ENCODE data around the gene DLK1.

The DLK1 gene

DNA sequence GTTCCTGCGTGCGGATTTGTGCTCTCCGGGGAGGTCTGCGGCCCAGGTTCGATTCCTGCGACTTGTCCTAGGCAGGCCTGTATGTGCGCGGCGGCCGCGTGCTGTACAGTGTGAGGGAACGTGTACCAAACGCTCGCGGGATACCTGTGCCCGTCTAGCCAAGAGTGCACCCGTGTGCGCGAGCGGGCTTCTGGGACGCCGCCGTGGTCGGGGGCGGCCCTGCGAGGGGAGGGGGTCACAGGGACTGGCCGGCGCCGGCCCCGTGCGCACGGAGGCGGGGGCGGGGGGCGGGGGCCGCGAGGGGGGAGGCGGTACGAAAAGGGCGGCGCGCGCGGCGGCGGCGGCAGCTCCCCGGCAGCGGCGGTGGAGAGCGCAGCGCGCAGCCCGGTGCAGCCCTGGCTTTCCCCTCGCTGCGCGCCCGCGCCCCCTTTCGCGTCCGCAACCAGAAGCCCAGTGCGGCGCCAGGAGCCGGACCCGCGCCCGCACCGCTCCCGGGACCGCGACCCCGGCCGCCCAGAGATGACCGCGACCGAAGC lies at the start of gene DLK1:
Gene DLK1 (plus strand): TSS at position 343 of the 536 bp plus-strand sequence. CDS start 177 bp downstream, at position 520.
- no peak for DNase-seq (ENCODE audit: low read depth)

DNA sequence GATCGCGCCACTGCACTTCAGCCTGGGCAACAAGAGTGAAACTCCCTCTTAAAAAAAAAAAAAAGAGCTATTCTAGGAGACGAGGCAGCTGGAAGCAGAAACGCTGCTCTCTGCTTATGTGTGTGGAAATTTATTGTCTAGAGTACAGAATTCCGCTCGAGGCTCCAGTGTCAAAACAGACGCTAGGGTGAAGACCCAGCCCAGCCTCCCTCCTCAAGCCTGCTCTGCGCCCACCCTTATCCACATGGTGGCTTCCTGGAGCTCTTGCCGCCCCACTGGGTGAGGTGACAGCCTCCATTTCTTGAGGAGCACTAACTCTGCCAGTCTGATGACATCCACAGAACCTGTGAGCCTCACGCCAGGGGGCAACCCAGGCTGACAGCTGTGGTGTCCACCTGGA lies 49.5 kb upstream of the DLK1 start:
- DNase-seq (ENCODE audit: low read depth) = no peak

DNA sequence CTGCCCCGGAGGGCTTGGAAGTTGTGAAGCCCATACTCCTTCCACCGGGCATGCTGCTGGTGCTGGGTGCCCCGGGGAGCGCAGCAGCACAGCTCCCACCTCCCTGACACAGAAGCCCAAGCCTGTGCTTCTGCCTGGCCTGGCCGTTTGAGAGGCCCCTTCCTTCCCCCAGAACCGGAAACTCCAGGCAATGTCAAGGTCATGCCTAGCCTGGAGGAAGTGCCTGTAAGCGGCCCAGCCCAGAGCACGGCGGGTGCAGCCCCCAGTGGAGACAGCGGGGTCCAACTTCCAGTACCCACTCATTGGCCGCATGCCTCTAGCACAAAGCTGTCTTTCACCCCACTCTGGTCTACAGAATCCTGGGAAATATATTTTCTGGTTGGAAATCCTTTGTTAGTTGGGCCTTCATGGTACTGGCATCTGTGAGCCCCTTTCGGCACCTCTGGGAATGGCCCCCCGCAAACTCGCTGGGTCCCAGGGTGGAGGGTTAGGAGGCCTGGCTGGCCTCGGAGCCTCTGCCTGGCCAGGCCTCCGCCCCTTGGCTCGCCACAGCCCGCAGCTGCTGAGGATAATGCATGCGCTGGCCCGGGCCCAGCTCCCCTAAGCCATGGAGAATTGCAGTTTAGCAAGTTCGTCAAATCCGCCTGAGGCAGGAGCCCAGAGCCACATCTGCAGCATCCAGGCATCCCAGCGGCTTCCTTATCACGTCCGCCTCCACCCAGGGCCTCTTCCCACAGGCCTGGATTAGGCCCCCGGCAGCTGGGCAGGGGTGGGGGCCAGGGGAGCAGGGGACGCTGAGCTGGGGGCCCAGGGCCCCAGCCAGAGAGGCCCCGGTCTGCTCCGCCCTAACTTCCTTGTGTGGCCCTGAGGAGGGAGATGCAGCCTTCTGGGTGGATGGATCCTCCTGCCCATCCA lies 48.9 kb upstream of the DLK1 start:
- no peak for DNase-seq (ENCODE audit: low read depth)

DNA sequence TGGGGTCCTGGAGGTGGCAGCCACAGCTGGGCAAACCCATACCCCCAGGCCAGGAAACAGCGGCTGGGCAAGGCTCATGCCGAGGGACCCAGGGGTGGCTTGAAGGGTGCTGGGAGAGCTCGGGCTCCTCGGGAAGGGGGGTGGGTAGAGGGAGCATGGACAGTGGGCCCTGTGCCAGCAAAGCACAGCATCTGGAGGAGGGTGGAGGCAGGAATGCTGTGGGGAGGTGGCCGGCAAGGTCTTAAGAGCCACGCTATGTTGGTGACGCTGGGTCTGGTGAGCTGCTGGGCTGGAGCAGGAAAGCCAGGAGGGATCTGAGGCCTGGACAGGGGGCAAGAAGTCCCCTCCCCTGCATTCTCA lies 48.2 kb upstream of the DLK1 start:
- no peak for DNase-seq (ENCODE audit: low read depth)

DNA sequence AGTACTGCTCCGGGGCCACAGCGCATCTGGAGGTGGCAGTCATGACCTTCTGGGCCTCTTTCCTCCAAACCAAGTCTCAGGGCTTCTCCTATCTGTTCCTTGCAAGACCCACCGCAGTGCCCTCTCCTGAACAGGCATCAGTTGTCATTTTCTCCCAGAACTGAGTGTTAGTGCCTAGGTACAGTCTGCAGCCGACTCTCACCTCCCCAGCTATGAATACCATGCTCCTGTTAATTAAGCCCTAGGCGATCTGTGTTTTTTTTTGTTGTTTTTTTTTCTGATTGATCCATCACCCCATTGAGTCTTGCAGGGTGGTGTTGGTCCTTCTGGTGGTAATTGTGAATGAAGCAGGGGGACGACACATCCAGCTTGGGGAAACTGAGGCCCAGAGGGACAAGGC lies 47.5 kb upstream of the DLK1 start:
- no peak for DNase-seq (ENCODE audit: low read depth)

DNA sequence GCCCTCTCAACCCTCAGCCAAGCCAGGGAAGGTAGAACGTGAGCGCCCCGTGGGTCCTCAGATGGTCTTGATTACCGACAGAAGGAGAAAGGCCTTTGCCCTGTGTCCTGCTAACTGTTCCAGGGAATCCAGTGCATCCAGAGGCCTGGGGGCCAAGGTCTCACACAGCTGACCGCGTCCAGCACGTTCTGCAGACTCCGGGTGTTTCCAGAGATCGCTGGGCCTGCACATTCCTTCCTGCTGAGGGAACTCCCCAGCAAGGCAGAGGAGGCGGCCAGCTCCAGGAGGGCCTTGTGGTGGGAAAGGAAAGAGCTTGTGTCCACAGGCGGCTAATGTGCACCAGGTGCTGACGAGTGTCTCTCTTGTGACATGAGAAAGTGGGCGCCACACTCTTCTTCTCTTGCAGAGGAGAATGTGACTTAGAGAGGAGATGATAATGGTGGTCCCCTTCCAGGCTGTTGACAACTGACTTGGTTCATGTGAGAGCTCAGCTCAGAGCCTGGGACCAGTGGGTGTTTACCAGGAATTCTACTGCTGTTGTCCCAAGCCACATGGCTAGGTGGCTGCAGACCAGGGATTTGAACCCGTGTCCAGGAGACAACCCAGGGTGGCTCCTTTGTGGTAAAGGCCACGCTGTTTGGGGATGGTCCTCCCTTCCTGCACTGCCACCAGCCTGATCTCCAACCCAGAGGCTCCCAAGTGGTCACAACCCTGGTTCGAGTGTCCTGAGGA lies 46.8 kb upstream of the DLK1 start:
- no peak for DNase-seq (ENCODE audit: low read depth)

DNA sequence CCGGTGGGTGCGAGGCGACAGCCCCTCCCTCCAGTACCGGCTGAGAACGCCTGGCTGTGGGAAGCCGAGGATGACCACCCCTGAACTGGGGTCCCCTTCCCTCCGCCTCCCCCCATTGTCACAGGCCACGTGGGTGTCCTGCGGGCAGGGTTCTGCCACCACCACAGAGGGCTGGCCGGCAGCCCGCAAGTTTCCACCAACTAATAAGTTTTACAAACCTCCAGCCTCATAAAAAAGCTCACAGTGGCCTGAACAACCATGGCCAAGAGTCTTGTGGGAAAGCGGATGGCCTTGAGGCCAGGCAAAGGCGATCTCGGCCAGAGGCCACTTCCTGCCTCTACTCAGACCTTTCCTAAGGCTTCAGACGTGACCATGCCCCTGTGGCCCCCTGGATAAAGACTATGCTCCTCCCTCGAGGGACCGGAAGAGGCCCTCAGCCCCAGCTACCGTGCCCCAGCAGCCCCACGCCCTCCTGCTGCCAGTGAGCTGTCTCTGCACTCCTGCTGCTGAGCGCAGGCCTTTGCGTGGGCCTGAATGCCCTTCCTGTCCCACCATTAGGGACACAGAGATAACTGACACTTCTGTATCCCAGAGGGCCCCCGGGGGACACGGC lies 46.1 kb upstream of the DLK1 start:
- no peak for DNase-seq (ENCODE audit: low read depth)

DNA sequence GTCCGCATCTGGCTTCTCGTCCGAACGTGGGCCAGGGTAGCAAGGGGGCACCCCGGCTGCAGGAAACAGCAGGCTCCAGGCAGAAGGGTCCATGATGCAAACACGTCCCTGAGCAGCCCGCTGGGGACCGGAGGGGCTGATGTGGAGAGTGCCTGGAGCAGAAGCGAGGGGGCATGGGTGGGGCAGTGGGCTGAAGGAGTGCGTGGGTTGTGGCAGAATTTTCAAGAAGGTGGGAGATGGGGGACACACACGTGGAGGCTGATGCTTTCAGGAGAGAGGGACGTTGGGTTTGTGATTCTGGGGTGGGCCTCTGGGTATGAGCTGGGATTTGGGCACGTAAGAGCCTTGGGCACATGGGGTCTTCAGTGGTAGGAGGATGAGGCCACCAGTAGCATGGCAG lies 45.6 kb upstream of the DLK1 start:
- no peak for DNase-seq (ENCODE audit: low read depth)

DNA sequence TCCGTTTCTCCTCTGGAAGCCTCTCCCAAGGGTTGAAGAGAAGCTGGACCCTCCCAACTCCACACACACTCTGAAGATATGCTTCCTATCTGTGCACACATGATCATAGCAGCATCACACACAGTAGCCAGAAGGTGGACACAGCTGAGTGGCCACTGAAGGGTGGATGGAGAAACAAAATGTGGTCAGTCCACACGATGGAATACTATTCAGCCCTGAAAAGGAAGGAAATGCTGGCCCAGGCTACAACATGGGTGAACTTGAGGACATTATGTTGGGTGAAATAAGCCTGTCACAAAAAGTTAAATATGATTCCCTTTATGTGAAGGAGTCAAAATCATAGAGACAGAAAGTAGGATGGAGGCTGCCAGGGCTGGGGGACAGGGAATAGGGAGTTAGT lies 43.9 kb upstream of the DLK1 start:
- DNase-seq (ENCODE audit: low read depth) = no peak

DNA sequence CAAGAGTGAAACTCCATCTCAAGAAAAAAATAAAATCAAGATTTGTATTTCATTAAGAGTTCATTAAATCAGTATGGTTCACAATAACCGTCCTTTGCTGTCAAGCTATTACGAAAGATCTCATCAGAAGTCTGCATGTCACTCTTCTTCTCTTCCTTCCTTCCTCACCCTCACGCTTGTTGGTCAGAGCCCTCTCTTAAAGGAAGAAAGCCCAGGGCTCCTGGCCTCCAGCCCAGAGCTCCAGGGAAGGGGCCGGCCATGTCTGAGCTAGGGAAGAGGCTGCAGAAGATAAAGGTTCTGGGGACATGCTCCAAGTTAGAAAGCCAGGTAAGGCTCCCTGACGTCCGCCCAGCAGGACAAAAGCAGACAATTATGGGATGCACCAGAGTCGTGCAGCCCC lies 43.1 kb upstream of the DLK1 start:
- no peak for DNase-seq (ENCODE audit: low read depth)

DNA sequence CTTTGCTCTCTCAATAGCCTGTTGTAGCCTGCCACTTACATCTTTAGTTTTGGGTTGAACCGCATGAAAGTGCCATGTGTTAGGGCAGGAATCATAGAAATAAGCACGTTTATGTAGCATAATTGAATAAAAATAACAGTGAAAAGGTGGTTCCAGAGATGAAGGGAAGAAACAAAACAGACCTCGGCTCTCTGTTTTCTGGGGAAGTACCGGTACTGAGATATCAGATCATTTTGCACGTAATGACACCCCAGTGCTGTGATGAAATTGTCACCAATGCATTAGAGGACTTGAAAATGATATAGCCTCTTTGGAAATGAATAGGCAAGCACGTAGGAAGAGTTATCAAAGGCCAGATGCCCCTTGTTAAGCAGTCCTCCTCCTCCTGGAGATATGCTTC lies 42.5 kb upstream of the DLK1 start:
- no peak for DNase-seq (ENCODE audit: low read depth)

DNA sequence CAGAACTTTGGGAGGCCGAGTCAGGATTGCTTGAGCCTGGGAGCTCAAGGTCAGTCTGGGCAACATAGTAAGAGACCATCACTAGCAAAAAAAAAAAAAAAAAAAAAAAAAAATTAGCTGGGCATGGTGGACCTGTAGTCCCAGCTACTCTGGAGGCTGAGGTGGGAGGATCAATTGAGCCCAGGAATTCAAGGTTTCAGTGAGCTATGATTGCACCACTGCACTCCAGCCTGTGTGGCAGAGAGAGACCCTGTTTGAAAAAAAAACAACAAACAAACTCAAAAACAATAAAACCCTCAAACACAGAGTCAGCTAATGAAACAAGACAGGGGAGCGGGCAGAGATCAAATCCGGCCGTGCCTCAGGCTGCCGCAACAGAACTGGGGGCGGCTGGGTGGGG lies 41.7 kb upstream of the DLK1 start:
- DNase-seq (ENCODE audit: low read depth) = no peak

DNA sequence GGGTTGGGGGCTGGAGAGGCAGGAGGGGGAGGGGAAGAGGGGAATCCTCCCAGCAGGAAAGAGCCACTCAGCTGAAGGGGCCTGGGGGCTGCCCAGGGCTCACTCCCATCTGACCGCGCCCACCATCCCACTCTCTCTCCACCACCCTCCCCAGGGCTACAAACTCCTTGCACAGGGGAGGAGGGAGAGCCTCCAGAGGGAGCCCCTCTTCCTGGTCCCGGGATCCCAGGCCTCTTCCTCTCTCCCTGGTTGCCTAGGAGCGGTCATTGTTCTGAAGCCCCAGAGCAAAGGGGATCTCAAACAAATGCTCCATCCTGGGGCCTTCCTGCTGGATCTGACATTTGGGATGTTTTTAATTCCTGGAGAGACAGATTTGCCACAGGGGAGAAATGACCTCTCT lies 39.8 kb upstream of the DLK1 start:
- DNase-seq (ENCODE audit: low read depth) = no peak

DNA sequence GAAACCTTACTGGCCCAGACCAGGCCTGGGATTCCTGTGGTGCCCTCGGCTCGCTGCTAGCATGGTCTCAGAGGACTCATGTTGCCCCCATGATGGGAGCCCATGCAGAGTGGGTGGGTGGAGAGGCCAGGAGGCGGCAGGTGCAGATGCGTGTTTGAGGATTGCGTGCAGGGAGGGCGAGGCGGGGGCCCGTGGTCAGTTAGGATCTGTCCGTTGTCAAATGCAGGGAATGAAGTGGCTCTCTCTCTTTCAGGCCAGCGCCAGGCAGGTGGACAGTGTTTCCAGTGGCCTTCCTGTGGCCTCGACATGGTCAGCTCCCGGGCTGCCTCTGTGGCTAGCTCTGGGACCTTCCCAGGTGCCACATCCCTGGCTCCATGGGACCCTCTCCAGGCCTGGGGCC lies 39.3 kb upstream of the DLK1 start:
- no peak for DNase-seq (ENCODE audit: low read depth)

DNA sequence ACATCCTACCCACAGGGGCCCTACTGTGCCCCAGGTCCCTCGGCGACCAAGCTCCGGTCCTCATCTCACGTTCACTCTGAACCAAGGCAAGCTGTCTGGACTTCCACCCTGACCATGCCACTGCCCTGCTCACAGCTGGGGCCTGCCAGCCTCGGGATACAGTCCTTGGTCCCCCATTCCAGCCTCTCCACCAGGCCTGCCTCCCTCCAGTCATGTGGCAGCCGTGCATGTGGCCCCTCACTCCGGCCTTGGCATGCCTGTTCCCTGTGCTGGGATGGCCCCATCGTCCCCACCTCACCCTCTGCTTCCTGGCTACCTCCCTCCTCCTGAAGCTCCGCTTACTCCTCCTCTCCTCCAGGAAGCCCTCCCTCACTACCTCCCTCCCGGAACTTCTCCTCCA lies 38.6 kb upstream of the DLK1 start:
- no peak for DNase-seq (ENCODE audit: low read depth)

DNA sequence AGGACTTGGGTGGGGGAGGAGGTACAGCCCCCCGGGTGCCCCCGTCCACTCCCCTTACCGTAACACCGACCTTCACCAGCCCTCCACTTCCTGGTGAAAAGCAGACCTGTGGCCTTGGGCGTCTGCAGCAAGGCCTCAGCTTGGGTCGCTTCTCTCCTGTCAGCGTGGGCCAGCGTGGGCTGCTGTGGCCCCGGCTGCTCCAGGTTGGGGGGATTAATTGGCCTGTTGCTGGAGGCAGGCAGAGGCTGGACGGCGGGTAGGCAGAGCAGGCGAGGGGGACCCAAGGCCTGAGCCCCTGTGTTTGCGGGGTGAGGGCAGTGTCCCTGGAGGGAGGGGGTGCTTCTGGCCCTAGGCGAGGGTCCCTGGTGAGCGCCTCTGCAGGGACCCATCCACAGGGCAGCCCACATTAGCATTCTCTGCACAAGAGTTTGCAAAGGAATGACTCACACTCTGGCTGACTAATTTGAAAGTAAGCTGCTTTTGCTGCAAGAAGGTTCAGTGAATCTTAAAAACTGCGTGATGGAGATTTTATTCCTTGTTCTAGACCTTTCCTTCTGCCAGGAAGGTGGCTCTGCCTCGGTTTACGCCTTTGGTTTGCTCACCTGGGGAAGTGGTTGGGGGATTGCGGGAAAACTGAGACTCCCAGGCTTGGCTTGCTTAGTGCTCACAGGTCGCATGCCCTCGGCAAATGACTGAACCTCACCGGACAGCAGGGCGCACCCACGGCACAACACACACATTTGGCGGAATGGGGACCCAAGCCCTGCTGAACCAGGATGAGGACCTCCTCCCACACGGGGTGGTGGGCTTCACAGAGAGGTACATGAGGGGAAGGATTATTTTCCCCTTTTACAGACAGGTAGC lies 37.9 kb upstream of the DLK1 start:
- DNase-seq (ENCODE audit: low read depth) = no peak

DNA sequence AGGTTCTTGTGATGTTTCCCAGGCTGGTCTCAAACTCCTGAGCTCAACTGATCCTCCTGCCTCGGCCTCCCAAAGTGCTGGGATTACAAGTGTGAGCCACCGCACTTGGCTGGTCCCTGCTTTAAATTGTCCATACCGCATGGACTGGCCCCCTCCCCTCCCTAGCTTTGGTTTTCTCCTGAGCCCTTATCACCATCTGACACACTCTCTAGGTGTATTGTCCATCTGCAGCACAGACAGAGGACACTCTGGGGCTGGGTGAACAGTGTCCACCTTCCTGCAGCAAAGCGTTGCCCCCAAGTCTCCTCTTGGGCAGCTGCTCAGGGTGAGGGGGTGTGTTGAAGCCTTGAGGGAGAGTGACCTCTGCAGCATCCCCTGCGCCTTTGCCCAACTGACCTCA lies 36.0 kb upstream of the DLK1 start:
- no peak for DNase-seq (ENCODE audit: low read depth)

DNA sequence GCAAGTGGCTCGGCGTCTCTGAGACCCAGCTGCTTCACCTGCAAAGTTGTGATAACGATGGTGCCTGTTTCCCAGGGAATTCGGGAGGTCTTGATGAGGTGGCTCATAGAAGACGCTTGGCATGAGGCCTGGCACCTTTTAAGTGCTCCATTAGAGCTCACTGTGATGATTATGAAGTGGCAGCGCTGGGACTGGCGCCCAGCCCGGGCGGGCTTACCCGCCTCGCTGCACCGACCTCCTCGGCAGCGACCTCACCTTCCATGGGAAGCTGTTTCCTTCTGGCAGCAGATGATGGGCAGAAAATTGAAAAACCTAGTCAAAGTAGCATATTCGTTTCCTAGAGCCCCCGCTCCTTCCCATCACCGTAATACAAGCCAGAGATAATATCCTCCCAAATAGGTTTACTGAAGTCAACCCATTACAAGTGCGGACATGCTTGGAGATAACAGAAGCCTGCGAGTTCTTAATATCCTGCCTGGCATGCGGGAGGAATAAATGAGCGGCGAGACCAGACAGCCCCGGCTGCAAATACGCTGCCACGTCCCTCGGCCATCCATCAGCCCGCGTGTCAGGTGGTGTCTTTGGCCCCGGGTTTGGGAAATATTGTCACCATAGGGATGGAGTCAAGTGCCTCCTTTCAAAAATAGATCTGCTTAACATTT lies 35.2 kb upstream of the DLK1 start:
- no peak for DNase-seq (ENCODE audit: low read depth)

DNA sequence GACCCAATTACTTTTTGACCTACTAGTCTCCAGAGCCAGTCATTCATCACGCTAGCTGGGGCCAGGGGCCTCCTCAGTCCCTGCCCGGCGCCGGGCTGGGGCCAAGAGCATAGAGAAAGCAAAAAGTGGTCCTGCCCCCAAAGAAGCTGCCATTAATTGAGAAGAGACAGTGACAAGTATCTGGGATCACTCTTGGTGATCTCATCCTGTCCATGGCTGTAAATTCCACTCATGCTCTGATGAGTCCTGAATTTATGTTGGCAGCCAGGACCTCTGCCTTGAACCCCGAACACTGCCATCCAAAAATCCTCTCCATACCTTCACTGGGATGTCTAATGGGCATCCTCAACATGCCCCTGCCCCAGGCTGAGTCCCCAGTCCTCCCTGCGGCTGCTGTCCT lies 34.4 kb upstream of the DLK1 start:
- DNase-seq (ENCODE audit: low read depth) = no peak

DNA sequence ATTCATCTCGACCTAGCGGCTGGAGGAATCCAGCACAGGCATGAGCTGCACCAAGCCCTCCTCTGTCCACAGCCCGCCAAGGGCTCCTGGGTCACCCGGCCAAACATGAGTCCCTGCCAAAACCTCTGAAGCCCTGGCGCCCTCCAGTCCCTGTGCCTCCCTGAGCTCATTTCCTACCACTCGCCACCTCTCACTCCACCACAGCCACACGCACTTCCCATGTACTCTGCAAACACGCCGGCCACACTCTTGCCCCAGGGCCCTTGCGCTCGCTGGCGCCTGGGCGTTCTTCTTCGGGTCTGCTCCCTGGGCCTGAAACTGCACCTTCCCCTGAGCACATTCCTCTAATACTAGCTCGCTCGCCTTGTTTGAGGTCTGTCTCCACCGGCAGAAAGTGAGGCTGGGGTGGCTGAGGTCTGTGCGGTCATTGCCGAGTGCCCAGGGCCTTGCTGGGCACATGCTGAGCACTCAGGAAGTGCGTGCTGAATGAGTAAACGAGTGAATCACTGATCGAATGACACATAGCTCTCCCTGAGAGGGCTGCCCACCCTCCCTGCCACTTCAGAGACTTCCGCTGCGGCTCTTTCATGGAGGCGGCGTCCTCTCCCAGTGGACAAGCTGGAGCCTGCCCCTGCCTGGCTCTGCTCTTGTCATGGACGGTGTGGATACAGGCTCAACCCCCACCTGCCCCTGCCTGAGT lies 33.7 kb upstream of the DLK1 start:
- no peak for DNase-seq (ENCODE audit: low read depth)
